Measurements from ENCODE around the gene PRKN.

DNA sequence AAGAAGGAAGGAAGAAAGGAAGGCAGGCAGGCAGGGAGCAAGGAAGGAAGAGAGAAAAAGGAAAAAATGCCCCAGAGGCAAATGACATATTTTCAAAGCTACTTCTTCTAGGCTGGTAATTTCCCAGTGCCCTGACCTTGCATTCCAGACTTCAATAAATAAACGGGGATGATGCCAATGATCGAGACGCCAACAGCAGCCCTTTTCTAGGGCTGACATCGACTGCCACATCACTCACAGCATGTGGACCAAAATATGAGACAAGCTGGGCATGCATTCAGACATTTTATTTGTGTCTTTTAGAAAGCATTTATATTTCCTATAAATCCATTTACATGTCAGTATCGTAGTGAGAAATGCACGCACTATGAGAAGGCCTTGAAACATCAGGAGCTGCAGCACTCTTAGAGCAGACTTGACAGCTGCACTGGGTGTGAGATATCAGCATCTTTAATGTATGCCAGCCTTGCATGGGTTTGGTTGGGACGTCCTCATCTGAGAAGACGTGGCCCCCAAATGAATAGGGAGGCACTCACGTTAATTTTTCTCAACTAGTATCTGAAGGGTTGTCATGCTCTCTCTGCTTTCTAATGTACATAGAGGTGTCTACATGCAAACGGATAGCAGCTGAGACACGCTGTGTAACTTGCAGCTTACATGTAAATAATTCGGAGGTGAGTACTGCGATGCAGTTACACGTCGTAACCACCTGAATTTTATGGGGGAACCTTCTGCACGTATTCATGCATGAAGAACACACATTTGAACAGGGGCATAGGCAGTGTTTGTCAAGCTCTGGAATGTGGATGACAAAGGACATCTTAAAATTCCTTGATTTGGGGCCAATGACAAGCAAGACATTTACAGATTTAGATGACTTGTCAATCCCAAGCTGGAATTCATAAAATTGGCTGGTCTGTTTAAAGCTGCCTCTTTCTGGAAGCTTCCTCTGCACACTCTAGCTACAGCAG lies 1304.6 kb downstream of the PRKN start:
- TF ChIP-seq EZH2 (IDR thresholded peaks at IDR 0.05; ENCODE audit: borderline replicate concordance), result no peak
- no peak for TF ChIP-seq CTCF (IDR thresholded peaks at IDR 0.05; ENCODE audit: poor library complexity)
- no peak for TF ChIP-seq EZH2phosphoT487 (IDR thresholded peaks at IDR 0.05; ENCODE audit: low read depth, severe bottlenecking, unreplicated experiment)
